IMR-90 (cell line): Measurements from ENCODE around the gene CIAO3. TPM values are rescaled to one million over a fixed set of nuclear protein-coding genes. Genes with fewer than 3 reads are reported as not detected.

ENCODE experiments used
- ATAC-seq: fragments of 200-7000 bp; cut with Tn5 transposase; 2 replicates; pipeline ENCODE4 v1.9.1; 2020; ENCODE audit warnings: low read depth, mild to moderate bottlenecking, moderate library complexity
- BruUV-seq: library from RNA; stranded (reverse); fragments of 400-500 nt; replicated peaks from 2 replicates; lab custom pipeline; 2021; lab: Mats Ljungman, UMichigan
- CTCF ChIA-PET: fragments of 300-600 bp; formaldehyde crosslinking; extraction: SDS; loops from one replicate; lab custom pipeline; 2021; ENCODE audit warnings: antibody characterized with exemption; lab: Yijun Ruan, JAX
- POLR2A ChIA-PET: fragments of 300-600 bp; sonication (Branson Sonifier 250); formaldehyde crosslinking; loops from one replicate; lab custom pipeline; 2022; ENCODE audit warnings: antibody characterized with exemption; ENCODE audit not compliant: unreplicated experiment; lab: Charles Lee
- DNase-seq: peaks from one replicate; pipeline ENCODE4 v3.0.0; 2013
- H2AFZ ChIP-seq: replicated peaks from 2 replicates; pipeline ENCODE3; 2013; ENCODE audit warnings: low read length, mild to moderate bottlenecking; ENCODE audit not compliant: poor library complexity
- H2AK5ac ChIP-seq: 2 replicates; pipeline ENCODE4 v1.6.1; 2013; ENCODE audit warnings: low read depth, low read length, inconsistent platforms
- H2AK9ac ChIP-seq: replicated peaks from 2 replicates; pipeline ENCODE3; 2013; ENCODE audit warnings: mild to moderate bottlenecking, low read depth, low read length, moderate library complexity; ENCODE audit not compliant: poor library complexity
- H2BK120ac ChIP-seq: 2 replicates; pipeline ENCODE4 v1.6.1; 2013; ENCODE audit warnings: low read depth, low read length, inconsistent platforms
- H2BK15ac ChIP-seq: 3 replicates; pipeline ENCODE4 v1.6.1; 2013; ENCODE audit warnings: low read depth, low read length, inconsistent platforms
- H2BK20ac ChIP-seq: 2 replicates; pipeline ENCODE4 v1.6.1; 2013; ENCODE audit warnings: low read depth, mild to moderate bottlenecking, inconsistent platforms, low read length, moderate library complexity
- H2BK5ac ChIP-seq: 2 replicates; pipeline ENCODE4 v1.6.1; 2013; ENCODE audit warnings: mild to moderate bottlenecking, low read depth, low read length, inconsistent platforms; ENCODE audit not compliant: poor library complexity, severe bottlenecking
- H3K14ac ChIP-seq: replicated peaks from 2 replicates; pipeline ENCODE4 v1.6.1; 2013; ENCODE audit warnings: low read depth, low read length, inconsistent platforms
- H3K18ac ChIP-seq: 2 replicates; pipeline ENCODE4 v1.6.1; 2013; ENCODE audit warnings: low read depth, low read length, control low read depth
- H3K23ac ChIP-seq: 2 replicates; pipeline ENCODE4 v1.6.1; 2013; ENCODE audit warnings: low read depth, low read length, inconsistent platforms
- H3K27ac ChIP-seq: 2 replicates; pipeline ENCODE4 v1.5.1; 2013; ENCODE audit warnings: mild to moderate bottlenecking, control low read depth, low read length; ENCODE audit not compliant: insufficient read depth
- H3K27me3 ChIP-seq: 2 replicates; pipeline ENCODE4 v1.6.1; 2013; ENCODE audit warnings: low read length; ENCODE audit not compliant: control insufficient read depth, insufficient read depth
- H3K36me3 ChIP-seq: 2 replicates; pipeline ENCODE4 v1.6.1; 2013; ENCODE audit warnings: low read length, mixed read lengths; ENCODE audit not compliant: control insufficient read depth, insufficient read depth
- H3K4ac ChIP-seq: 2 replicates; pipeline ENCODE4 v1.6.1; 2013; ENCODE audit warnings: low read depth, low read length, inconsistent platforms
- H3K4me1 ChIP-seq: 2 replicates; pipeline ENCODE4 v1.6.1; 2013; ENCODE audit warnings: low read length, mixed read lengths; ENCODE audit not compliant: control insufficient read depth, insufficient read depth
- H3K4me2 ChIP-seq: 2 replicates; pipeline ENCODE4 v1.6.1; 2013; ENCODE audit warnings: low read depth, mild to moderate bottlenecking, control low read depth, low read length, moderate library complexity
- H3K4me3 ChIP-seq: 2 replicates; pipeline ENCODE4 v1.5.1; 2013; ENCODE audit warnings: low read depth, mild to moderate bottlenecking, control low read depth, low read length, moderate library complexity; ENCODE audit not compliant: insufficient read depth
- H3K56ac ChIP-seq: 2 replicates; pipeline ENCODE4 v1.6.1; 2013; ENCODE audit warnings: low read length, inconsistent platforms; ENCODE audit not compliant: insufficient read depth; ENCODE audit errors: extremely low read depth
- H3K79me1 ChIP-seq, 2 experiments: 2 replicates each; pipeline ENCODE4 v1.6.1; 2013; ENCODE audit warnings: low read length in 2 of 2, inconsistent platforms in 1 of 2, low read depth in 1 of 2
- H3K9ac ChIP-seq: 2 replicates; pipeline ENCODE4 v1.6.1; 2013; ENCODE audit warnings: low read depth, low read length, control low read depth
- H3K9me1 ChIP-seq: 2 replicates; pipeline ENCODE4 v1.6.1; 2013; ENCODE audit warnings: low read length, inconsistent platforms; ENCODE audit not compliant: insufficient read depth
- H3K9me3 ChIP-seq: 2 replicates; pipeline ENCODE4 v1.6.1; 2013; ENCODE audit warnings: low read length; ENCODE audit not compliant: control insufficient read depth, insufficient read depth
- H4K20me1 ChIP-seq: 2 replicates; pipeline ENCODE4 v1.6.1; 2013; ENCODE audit warnings: low read length, inconsistent platforms; ENCODE audit not compliant: insufficient read depth
- H4K5ac ChIP-seq: 2 replicates; pipeline ENCODE4 v1.6.1; 2013; ENCODE audit warnings: mild to moderate bottlenecking, low read depth, low read length, control low read depth
- H4K8ac ChIP-seq, 2 experiments: 2 replicates each; pipeline ENCODE4 v1.6.1; 2013; ENCODE audit warnings: low read depth in 2 of 2, low read length in 2 of 2, control low read depth in 1 of 2, inconsistent platforms in 1 of 2
- H4K91ac ChIP-seq: 2 replicates; pipeline ENCODE4 v1.6.1; 2013; ENCODE audit warnings: low read depth, low read length, inconsistent platforms; ENCODE audit not compliant: insufficient read depth
- BHLHE40 ChIP-seq: fragments of 150-350 bp; IDR thresholded peaks from 2 replicates; pipeline ENCODE4 v1.6.1; 2016; ENCODE audit warnings: mild to moderate bottlenecking, low read depth, low read length
- CHD1 ChIP-seq: IDR thresholded peaks from 2 replicates; pipeline ENCODE4 v1.6.1; 2012; ENCODE audit warnings: low read depth, low read length, improper control_type of control experiment
- ELK1 ChIP-seq: fragments of 150-350 bp; IDR thresholded peaks from 2 replicates; pipeline ENCODE4 v1.6.1; 2016; ENCODE audit warnings: low read depth, mild to moderate bottlenecking, low read length, moderate library complexity, borderline replicate concordance
- FOS ChIP-seq: fragments of 150-350 bp; IDR thresholded peaks from 2 replicates; pipeline ENCODE4 v1.6.1; 2016; ENCODE audit warnings: low read depth, low read length
- MXI1 ChIP-seq: IDR thresholded peaks from 2 replicates; pipeline ENCODE4 v1.6.1; 2012; ENCODE audit warnings: low read depth, mild to moderate bottlenecking, low read length, moderate library complexity, borderline replicate concordance
- NFE2L2 ChIP-seq: fragments of 150-350 bp; IDR thresholded peaks from 2 replicates; pipeline ENCODE4 v1.6.1; 2016; ENCODE audit warnings: low read depth, mild to moderate bottlenecking, low read length
- RCOR1 ChIP-seq: IDR thresholded peaks from 2 replicates; pipeline ENCODE4 v1.6.1; 2012; ENCODE audit warnings: mild to moderate bottlenecking, low read length, improper control_type of control experiment; ENCODE audit not compliant: insufficient replicate concordance
- RFX5 ChIP-seq: IDR thresholded peaks from 2 replicates; pipeline ENCODE4 v1.8.0; 2012; ENCODE audit warnings: low read depth, mild to moderate bottlenecking, low read length, moderate library complexity
- SMC3 ChIP-seq: fragments of 150-350 bp; IDR thresholded peaks from 2 replicates; pipeline ENCODE4 v1.6.1; 2016; ENCODE audit warnings: low read depth, mild to moderate bottlenecking, antibody characterized with exemption, low read length, moderate library complexity
- WGBS, 2 experiments: methylation state at CpG; one replicate each; pipeline versions ENCODE4 v1.1.5 to v1.1.7; 2013; ENCODE audit warnings: missing lambda C conversion rate in 2 of 2; ENCODE audit not compliant: insufficient read length in 1 of 2; ENCODE audit errors: extremely low coverage in 2 of 2; 5-methylcytosine and 5-hydroxymethylcytosine counted together
- dilution Hi-C: fragments of 300-500 bp; cut with HindIII; formaldehyde crosslinking; loops from one replicate; pipeline ENCODE4 v1.14.3; 2018; ENCODE audit warnings: low sequenced_read_pairs; ENCODE audit not compliant: unreplicated experiment
- in situ Hi-C: fragments of 300-500 bp; cut with MboI; formaldehyde crosslinking; loops from 3 replicates; pipeline ENCODE4 v1.14.3; 2019; ENCODE audit warnings: low sequenced_read_pairs, inconsistent platforms, mixed read lengths
- intact Hi-C: fragments of 100-400 bp; cut with micrococcal nuclease; formaldehyde crosslinking; loops from 2 replicates; pipeline ENCODE4 v1.10.0; 2022
- polyA plus RNA-seq, 3 experiments: library from polyadenylated mRNA; depleted of rRNA; stranded (reverse); fragments of >200 nt; gene quantifications; 2 replicates each; pipeline ENCODE4 v1.2.3, GENCODE V29; 2012; ENCODE audit warnings: low replicate concordance in 1 of 3
- total RNA-seq: library from RNA; depleted of rRNA; stranded (reverse); fragments of >200 nt; gene quantifications from 2 replicates; pipeline ENCODE4 v1.2.3, GENCODE V29; 2012

CIAO3 gene
- total and polyA plus RNA-seq, 2 of the 4 experiments (the other 2 are of a cell fraction), result 17.0 to 20.2 TPM

GRCh38 chr16:709566-710499, 31.0 kb downstream of the CIAO3 start:
- Histone ChIP-seq H3K36me3 (no peaks in the 10 kb centered on the region), H3K9ac (no peak overlapping the region), H3K14ac (no peak overlapping the region), H3K9me1 (no peaks in the 10 kb centered on the region), H2AK5ac (no peak overlapping the region), H4K20me1 (peaks cover 14% of the 10 kb centered on the region; the same call in 1 of the 2 replicates), H2AK9ac (no peak overlapping the region), H2BK120ac (no peak overlapping the region), H3K56ac (no peak overlapping the region), H3K4me3 (no peak overlapping the region), H3K18ac (no peak overlapping the region), H3K79me1 (no peaks in the 10 kb centered on the region), H2BK5ac (no peak overlapping the region), H3K27me3 (peaks cover 26% of the 10 kb centered on the region), H3K27ac (no peak overlapping the region), H2BK20ac (no peak overlapping the region), H3K4me2 (peak overlapping the region; percentile 11; the same call in 1 of the 2 replicates), H2AFZ (peak overlapping the region; percentile 40), H4K91ac (no peak overlapping the region), H3K23ac (no peak overlapping the region), H3K4ac (no peak overlapping the region), H2BK15ac (no peak overlapping the region), H4K8ac (no peak overlapping the region), H3K9me3 (no peaks in the 10 kb centered on the region), H4K5ac (no peak overlapping the region), H3K4me1 (peaks cover 8% of the 10 kb centered on the region; the same call in 1 of the 2 replicates)
- POLR2A ChIA-PET, result interaction anchor here (0.6 kb wide), 1 partner anchor 10 kb away, joined by 4 read pairs; no protein-coding TSS in a partner anchor
- in situ Hi-C loops, result loop anchor here (5.0 to 25.0 kb wide), 2 partner anchors 77 to 352 kb away; partner anchors contain the start of genes CHTF18, RPUSD1 and SSTR5
- dilution Hi-C loops, result no loop called here
- 7% methylated on average over 6 of the region's 30 CpGs; no CpG with 5 or more reads in 1 of the 2 experiments for WGBS, 2 experiments
- intact Hi-C loops, result loop anchor here (5.0 kb wide), 1 partner anchor 272 kb away; the partner anchor contains the start of gene SOX8
- no peak for TF ChIP-seq ELK1
- no peak for TF ChIP-seq SMC3
- TF ChIP-seq NFE2L2, result peak; percentile 57; the same call in 1 of the 2 replicates
- TF ChIP-seq RFX5, result no peak
- TF ChIP-seq CHD1, result no peak
- TF ChIP-seq BHLHE40, result 0 out of 2 replicates have a peak, but pooled peaks have one; percentile 28
- peak; percentile 69 for TF ChIP-seq FOS
- TF ChIP-seq RCOR1, result no peak
- peak; percentile 100 for TF ChIP-seq MXI1
- DNase-seq (peak; percentile 88), ATAC-seq (peak; percentile 25)
- CTCF ChIA-PET, result no interaction called here
- BruUV-seq, result no TSS peak
